GM12878 (cell line): ENCODE data around the gene ZNF780B. TPM values are rescaled to one million over a fixed set of nuclear protein-coding genes. Genes with fewer than 3 reads are reported as not detected.

Experiments used
- CREB1 ChIP-seq: IDR thresholded peaks from 2 replicates; pipeline ENCODE4 v1.6.1; 2012; ENCODE audit warnings: low read depth, mild to moderate bottlenecking, inconsistent platforms
- RAD21 ChIP-seq: IDR thresholded peaks from 2 replicates; pipeline ENCODE4 v1.6.1; 2011; ENCODE audit warnings: mild to moderate bottlenecking, low read depth, low read length, moderate library complexity; ENCODE audit not compliant: insufficient read depth
- SMC3 ChIP-seq: IDR thresholded peaks from 2 replicates; pipeline ENCODE4 v1.6.1; 2011; ENCODE audit warnings: low read length, improper control_type of control experiment, borderline replicate concordance
- STAT1 ChIP-seq: fragments of 450-650 bp; conservative IDR thresholded peaks from 2 replicates; pipeline ENCODE4 v1.6.1; 2014; ENCODE audit warnings: antibody characterized with exemption, mild to moderate bottlenecking
- STAT3 ChIP-seq: IDR thresholded peaks from 2 replicates; pipeline ENCODE4 v1.6.1; 2011; ENCODE audit warnings: low read depth, low read length, improper control_type of control experiment
- TBL1XR1 ChIP-seq: IDR thresholded peaks from 2 replicates; pipeline ENCODE4 v1.6.1; 2012; ENCODE audit warnings: low read depth, low read length, improper control_type of control experiment
- ZNF207 ChIP-seq: fragments of 450-650 bp; IDR thresholded peaks from 2 replicates; pipeline ENCODE4 v1.6.1; 2014; ENCODE audit warnings: antibody characterized with exemption, mild to moderate bottlenecking, borderline replicate concordance
- polyA plus RNA-seq, 11 experiments: library from polyadenylated mRNA; depleted of rRNA in 4 of 11; unstranded in 6 of 11; stranded (reverse) in 5 of 11; fragments of >200 nt; fragmentation: Nextera tagmentation in 4 of 11; fragmentation: Illumina TruSeq in 1 of 11; extraction: Ambion mirVana in 4 of 11; extraction: Trizol in 1 of 11; gene quantifications; 1 replicate in 1 of 11; 2 replicates in 10 of 11; pipeline versions ENCODE4 v1.2.1 to v1.2.3, GENCODE V29; 2011 to 2016; ENCODE audit warnings: inconsistent platforms in 2 of 11, missing spikeins in 2 of 11, low read depth in 1 of 11
- total RNA-seq, 4 experiments: library from RNA; depleted of rRNA in 3 of 4; stranded (reverse); fragments of >200 nt in 3 of 4; fragmentation: Illumina TruSeq in 1 of 4; extraction: Trizol in 1 of 4; gene quantifications; 2 replicates each; pipeline versions ENCODE4 v1.2.1 to v1.2.3, GENCODE V29; 2013 to 2021
- TF ChIP-seq, protein P1 (sequence below): fragments of 450-650 bp; IDR thresholded peaks from 2 replicates; pipeline ENCODE4 v1.6.1; 2018; ENCODE audit warnings: mild to moderate bottlenecking, low read depth, moderate library complexity; ENCODE audit not compliant: partially characterized antibody
- TF ChIP-seq, protein P2 (sequence below): IDR thresholded peaks from 2 replicates; pipeline ENCODE4 v1.6.1; 2012; ENCODE audit warnings: low read length, inconsistent platforms
- TF ChIP-seq, protein P3 (sequence below): fragments of 450-650 bp; formaldehyde crosslinking; IDR thresholded peaks from 2 replicates; pipeline ENCODE4 v1.4.0; 2020; ENCODE audit warnings: mild to moderate bottlenecking, moderate library complexity
- TF ChIP-seq, protein P4 (sequence below): IDR thresholded peaks from 2 replicates; pipeline ENCODE4 v1.6.1; 2011; ENCODE audit warnings: mild to moderate bottlenecking, low read depth, low read length, moderate library complexity; ENCODE audit not compliant: insufficient replicate concordance

The ZNF780B gene
- total and polyA plus RNA-seq, 10 of the 15 experiments (the other 5 are each of a cell fraction or from before 2014, with no cell fraction given), result 7.3 to 24.0 (median 12.3) TPM

GRCh38 chr19:40054632-40055031 lies 1.4 kb downstream of the ZNF780B start (continued):
- TF ChIP-seq, protein P1, sequence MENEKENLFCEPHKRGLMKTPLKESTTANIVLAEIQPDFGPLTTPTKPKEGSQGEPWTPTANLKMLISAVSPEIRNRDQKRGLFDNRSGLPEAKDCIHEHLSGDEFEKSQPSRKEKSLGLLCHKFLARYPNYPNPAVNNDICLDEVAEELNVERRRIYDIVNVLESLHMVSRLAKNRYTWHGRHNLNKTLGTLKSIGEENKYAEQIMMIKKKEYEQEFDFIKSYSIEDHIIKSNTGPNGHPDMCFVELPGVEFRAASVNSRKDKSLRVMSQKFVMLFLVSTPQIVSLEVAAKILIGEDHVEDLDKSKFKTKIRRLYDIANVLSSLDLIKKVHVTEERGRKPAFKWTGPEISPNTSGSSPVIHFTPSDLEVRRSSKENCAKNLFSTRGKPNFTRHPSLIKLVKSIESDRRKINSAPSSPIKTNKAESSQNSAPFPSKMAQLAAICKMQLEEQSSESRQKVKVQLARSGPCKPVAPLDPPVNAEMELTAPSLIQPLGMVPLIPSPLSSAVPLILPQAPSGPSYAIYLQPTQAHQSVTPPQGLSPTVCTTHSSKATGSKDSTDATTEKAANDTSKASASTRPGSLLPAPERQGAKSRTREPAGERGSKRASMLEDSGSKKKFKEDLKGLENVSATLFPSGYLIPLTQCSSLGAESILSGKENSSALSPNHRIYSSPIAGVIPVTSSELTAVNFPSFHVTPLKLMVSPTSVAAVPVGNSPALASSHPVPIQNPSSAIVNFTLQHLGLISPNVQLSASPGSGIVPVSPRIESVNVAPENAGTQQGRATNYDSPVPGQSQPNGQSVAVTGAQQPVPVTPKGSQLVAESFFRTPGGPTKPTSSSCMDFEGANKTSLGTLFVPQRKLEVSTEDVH, result no peak
- TF ChIP-seq CREB1, result no peak
- TF ChIP-seq, protein P2, sequence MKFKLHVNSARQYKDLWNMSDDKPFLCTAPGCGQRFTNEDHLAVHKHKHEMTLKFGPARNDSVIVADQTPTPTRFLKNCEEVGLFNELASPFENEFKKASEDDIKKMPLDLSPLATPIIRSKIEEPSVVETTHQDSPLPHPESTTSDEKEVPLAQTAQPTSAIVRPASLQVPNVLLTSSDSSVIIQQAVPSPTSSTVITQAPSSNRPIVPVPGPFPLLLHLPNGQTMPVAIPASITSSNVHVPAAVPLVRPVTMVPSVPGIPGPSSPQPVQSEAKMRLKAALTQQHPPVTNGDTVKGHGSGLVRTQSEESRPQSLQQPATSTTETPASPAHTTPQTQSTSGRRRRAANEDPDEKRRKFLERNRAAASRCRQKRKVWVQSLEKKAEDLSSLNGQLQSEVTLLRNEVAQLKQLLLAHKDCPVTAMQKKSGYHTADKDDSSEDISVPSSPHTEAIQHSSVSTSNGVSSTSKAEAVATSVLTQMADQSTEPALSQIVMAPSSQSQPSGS, result no peak
- TF ChIP-seq ZNF207, result no peak
- TF ChIP-seq, protein P3, sequence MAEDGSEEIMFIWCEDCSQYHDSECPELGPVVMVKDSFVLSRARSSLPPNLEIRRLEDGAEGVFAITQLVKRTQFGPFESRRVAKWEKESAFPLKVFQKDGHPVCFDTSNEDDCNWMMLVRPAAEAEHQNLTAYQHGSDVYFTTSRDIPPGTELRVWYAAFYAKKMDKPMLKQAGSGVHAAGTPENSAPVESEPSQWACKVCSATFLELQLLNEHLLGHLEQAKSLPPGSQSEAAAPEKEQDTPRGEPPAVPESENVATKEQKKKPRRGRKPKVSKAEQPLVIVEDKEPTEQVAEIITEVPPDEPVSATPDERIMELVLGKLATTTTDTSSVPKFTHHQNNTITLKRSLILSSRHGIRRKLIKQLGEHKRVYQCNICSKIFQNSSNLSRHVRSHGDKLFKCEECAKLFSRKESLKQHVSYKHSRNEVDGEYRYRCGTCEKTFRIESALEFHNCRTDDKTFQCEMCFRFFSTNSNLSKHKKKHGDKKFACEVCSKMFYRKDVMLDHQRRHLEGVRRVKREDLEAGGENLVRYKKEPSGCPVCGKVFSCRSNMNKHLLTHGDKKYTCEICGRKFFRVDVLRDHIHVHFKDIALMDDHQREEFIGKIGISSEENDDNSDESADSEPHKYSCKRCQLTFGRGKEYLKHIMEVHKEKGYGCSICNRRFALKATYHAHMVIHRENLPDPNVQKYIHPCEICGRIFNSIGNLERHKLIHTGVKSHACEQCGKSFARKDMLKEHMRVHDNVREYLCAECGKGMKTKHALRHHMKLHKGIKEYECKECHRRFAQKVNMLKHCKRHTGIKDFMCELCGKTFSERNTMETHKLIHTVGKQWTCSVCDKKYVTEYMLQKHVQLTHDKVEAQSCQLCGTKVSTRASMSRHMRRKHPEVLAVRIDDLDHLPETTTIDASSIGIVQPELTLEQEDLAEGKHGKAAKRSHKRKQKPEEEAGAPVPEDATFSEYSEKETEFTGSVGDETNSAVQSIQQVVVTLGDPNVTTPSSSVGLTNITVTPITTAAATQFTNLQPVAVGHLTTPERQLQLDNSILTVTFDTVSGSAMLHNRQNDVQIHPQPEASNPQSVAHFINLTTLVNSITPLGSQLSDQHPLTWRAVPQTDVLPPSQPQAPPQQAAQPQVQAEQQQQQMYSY, result no peak
- TF ChIP-seq TBL1XR1, result no peak
- TF ChIP-seq STAT3, result no peak
- no peak for TF ChIP-seq RAD21
- TF ChIP-seq STAT1, result no peak
- TF ChIP-seq, protein P4, sequence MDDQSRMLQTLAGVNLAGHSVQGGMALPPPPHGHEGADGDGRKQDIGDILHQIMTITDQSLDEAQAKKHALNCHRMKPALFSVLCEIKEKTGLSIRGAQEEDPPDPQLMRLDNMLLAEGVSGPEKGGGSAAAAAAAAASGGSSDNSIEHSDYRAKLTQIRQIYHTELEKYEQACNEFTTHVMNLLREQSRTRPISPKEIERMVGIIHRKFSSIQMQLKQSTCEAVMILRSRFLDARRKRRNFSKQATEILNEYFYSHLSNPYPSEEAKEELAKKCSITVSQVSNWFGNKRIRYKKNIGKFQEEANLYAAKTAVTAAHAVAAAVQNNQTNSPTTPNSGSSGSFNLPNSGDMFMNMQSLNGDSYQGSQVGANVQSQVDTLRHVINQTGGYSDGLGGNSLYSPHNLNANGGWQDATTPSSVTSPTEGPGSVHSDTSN, result no peak
- no peak for TF ChIP-seq SMC3
